Measurements from ENCODE around the gene PPARG.
"Not testable (repeated sequence)": the region's sequence is repeated elsewhere in the genome, so short reads cannot be mapped to it uniquely, and the experiment has no call there.

The PPARG gene

DNA sequence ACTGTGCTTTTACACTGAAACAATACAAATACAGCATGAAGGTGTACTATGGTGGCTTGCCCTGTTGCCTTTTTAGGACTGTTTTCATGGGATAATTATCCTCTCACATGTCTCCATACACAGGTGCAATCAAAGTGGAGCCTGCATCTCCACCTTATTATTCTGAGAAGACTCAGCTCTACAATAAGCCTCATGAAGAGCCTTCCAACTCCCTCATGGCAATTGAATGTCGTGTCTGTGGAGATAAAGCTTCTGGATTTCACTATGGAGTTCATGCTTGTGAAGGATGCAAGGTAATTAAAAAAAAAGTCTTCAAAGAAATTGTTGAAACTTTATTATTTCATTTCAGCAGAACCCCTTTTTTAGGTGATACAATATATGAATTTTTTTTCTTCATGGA is 92.3 kb downstream of the PPARG start:
- no peaks in the 10 kb centered on the region for H3K4me1 Mint-ChIP-seq
- H3K36me3 Mint-ChIP-seq (ENCODE audit: low read depth): no peaks in the 10 kb centered on the region
- H3K27me3 Mint-ChIP-seq (ENCODE audit: low read depth, poor library complexity): peaks cover 9% of the 10 kb centered on the region
- H3K9me3 Mint-ChIP-seq: no peaks in the 10 kb centered on the region
- DNase-seq: no peak
- TF ChIP-seq, protein P1, sequence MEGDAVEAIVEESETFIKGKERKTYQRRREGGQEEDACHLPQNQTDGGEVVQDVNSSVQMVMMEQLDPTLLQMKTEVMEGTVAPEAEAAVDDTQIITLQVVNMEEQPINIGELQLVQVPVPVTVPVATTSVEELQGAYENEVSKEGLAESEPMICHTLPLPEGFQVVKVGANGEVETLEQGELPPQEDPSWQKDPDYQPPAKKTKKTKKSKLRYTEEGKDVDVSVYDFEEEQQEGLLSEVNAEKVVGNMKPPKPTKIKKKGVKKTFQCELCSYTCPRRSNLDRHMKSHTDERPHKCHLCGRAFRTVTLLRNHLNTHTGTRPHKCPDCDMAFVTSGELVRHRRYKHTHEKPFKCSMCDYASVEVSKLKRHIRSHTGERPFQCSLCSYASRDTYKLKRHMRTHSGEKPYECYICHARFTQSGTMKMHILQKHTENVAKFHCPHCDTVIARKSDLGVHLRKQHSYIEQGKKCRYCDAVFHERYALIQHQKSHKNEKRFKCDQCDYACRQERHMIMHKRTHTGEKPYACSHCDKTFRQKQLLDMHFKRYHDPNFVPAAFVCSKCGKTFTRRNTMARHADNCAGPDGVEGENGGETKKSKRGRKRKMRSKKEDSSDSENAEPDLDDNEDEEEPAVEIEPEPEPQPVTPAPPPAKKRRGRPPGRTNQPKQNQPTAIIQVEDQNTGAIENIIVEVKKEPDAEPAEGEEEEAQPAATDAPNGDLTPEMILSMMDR (IDR thresholded peaks at IDR 0.05): no peak
- H3K4me3 Mint-ChIP-seq: no peak overlapping the region
- H3K27ac Mint-ChIP-seq: no peak overlapping the region

DNA sequence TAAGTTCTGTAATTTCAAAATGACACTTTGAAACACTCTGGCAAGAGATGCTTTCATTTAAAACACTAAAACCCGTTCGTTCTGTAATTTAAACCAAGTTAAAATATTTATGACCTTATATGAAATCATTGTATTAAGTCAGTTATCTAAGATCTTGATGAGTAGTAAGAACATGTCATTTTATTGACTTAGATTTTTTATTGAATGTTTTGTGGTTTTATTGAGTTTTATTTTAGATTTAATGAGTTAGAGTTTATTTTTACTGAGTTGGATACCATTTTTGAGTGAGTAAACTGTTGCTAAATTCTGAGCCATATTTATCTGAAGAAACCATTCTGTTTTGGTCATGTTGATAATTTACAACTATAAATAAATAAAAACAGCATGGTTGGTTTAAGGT is 94.3 kb downstream of the PPARG start:
- TF ChIP-seq, protein P1 (IDR thresholded peaks at IDR 0.05): no peak
- Mint-ChIP-seq H3K27ac (no peak overlapping the region), H3K27me3 (ENCODE audit: low read depth, poor library complexity) (peaks cover 9% of the 10 kb centered on the region), H3K4me3 (no peak overlapping the region), H3K4me1 (no peaks in the 10 kb centered on the region), H3K9me3 (no peaks in the 10 kb centered on the region), H3K36me3 (ENCODE audit: low read depth) (no peaks in the 10 kb centered on the region)
- DNase-seq: no peak

DNA sequence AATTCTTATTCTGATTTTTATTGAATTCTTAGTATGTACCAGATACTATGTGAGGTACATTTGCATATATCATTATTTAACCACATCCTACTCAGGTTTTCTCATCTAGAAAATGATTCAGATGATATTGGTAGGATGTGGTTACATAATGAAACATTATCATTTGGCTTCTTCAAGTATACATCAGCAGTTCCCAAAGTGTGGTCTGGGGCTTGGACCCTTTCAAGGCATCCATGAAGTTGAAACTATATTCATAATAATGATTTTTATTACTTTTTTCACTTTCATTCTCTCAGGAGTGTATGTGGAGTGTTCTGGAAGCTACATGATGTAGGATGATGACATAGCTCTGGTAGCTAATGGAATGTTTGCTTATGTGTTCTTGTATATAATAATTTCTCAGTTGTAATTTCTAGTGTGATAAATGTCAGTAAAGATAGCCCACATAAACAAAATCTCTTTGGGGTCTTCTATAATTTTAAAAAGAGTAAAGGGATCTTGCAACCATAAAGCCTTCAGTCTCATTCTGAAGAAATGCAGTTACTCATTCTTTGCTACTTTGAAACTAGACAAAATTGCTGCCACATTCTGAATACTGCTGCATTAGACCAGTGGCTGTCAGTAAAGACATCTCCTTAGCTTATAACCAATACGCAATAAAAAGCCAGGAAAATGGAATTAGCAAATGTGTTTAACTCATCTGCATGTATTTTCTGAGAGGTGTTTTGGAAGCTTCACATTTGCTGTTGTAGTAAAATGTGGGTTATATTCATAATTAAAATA is 95.8 kb downstream of the PPARG start:
- H3K9me3 Mint-ChIP-seq: no peaks in the 10 kb centered on the region
- H3K36me3 Mint-ChIP-seq (ENCODE audit: low read depth): no peaks in the 10 kb centered on the region
- H3K4me3 Mint-ChIP-seq: no peak overlapping the region
- TF ChIP-seq, protein P1 (IDR thresholded peaks at IDR 0.05): no peak
- no peak for DNase-seq
- H3K4me1 Mint-ChIP-seq: no peaks in the 10 kb centered on the region
- no peak overlapping the region for H3K27ac Mint-ChIP-seq
- H3K27me3 Mint-ChIP-seq (ENCODE audit: low read depth, poor library complexity): peaks cover 5% of the 10 kb centered on the region

DNA sequence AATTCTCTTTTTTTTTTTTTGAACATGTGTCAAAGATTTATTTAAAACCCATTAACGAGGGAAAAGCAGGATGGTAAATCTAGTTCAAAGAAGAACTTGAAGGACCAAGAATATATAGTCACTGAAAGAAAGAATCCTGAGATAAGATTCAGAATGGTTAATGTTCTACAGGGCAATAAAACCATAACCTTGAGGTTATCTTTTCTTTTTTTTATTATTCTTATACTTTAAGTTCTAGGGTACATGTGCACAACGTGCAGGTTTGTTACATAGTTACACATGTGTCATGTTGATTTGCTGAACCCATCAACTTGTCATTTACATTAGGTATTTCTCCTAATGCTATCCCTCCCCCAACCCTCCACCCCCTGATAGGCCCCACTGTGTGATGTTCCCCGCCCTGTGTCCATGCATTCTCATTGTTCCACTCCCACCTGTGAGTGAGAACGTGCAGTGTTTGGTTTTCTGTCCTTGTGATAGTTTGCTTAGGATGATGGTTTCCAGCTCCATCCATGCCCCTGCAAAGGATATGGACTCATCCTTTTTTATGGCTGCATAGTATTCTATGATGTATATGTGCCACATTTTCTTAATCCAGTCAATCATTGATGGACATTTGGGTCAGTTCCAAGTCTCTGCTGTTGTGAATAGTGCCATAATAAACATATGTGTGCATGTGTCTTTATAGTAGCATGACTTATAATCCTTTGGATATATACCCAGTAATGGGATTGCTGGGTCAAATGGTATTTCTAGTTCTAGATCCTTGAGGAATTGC is 97.8 kb downstream of the PPARG start:
- not testable (repeated sequence) for DNase-seq; H3K9me3 Mint-ChIP-seq; H3K4me3 Mint-ChIP-seq; H3K27me3 Mint-ChIP-seq (ENCODE audit: low read depth, poor library complexity); H3K27ac Mint-ChIP-seq; H3K36me3 Mint-ChIP-seq (ENCODE audit: low read depth); H3K4me1 Mint-ChIP-seq

DNA sequence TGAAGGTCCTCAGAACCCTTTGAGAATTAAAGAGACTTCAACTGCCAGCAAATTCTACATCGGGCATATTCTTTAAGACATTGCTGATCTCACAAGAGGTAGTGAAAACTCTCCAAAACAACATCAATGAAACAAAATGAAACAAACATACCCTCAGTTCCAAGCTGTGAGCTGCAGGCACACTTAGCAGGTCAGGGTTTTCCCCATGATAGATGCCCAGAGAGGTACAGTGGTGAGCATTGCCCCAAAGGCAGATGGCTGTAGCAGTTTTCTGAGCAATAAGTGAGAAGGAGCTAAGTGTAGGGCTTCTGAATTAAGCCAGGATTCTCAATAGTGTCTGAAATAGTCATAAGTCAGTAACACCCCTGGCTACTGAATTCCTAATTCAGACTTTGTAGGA is 99.3 kb downstream of the PPARG start:
- Mint-ChIP-seq H3K27ac (no peak overlapping the region), H3K4me1 (no peaks in the 10 kb centered on the region), H3K27me3 (ENCODE audit: low read depth, poor library complexity) (peaks cover 9% of the 10 kb centered on the region), H3K4me3 (no peak overlapping the region), H3K9me3 (no peaks in the 10 kb centered on the region), H3K36me3 (ENCODE audit: low read depth) (no peaks in the 10 kb centered on the region)
- TF ChIP-seq, protein P1 (IDR thresholded peaks at IDR 0.05): no peak
- DNase-seq: no peak

DNA sequence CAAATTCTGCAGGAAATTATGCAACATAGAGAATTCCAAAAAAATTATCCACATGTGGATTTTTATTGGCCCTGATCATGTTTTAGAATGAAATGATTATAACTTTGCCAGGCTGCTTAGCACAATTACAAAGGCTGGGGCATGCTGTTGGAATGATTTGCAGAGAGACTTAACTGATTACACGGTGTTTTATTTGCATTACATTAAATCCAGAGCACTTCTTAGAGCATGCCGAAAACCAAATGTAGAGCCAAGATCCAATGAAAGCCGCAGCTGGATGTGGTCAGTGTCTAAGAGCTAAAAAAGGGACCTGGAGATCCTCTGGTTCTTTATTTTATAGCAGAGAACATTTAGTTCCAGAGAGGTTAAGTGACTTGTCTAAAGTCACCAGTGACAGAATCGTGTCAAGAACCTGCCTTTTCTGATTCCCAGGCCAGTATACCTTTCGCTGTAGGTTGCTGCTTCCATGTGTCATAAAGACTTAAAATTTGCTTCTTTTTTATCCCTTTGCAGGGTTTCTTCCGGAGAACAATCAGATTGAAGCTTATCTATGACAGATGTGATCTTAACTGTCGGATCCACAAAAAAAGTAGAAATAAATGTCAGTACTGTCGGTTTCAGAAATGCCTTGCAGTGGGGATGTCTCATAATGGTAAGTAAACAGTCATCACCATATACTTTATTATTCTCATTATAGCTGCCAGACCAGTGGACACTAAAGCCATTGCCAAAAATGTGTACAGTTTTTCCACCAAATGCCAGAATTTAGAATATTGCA is 103.4 kb downstream of the PPARG start:
- Mint-ChIP-seq H3K27ac (no peak overlapping the region), H3K27me3 (ENCODE audit: low read depth, poor library complexity) (peaks cover 12% of the 10 kb centered on the region), H3K4me1 (no peaks in the 10 kb centered on the region), H3K36me3 (ENCODE audit: low read depth) (no peaks in the 10 kb centered on the region), H3K4me3 (no peak overlapping the region), H3K9me3 (no peaks in the 10 kb centered on the region)
- TF ChIP-seq, protein P1 (IDR thresholded peaks at IDR 0.05): no peak
- DNase-seq: no peak
